Eye (tissue), 1 donor: ENCODE data around the gene NKX1-1.
"Not testable (repeated sequence)": the region's sequence is repeated elsewhere in the genome, so short reads cannot be mapped to it uniquely, and the experiment has no call there.

Experiments used
- DNase-seq: peaks from one replicate; pipeline ENCODE4 v3.0.0-alpha.2; 2015

NKX1-1 gene

DNA sequence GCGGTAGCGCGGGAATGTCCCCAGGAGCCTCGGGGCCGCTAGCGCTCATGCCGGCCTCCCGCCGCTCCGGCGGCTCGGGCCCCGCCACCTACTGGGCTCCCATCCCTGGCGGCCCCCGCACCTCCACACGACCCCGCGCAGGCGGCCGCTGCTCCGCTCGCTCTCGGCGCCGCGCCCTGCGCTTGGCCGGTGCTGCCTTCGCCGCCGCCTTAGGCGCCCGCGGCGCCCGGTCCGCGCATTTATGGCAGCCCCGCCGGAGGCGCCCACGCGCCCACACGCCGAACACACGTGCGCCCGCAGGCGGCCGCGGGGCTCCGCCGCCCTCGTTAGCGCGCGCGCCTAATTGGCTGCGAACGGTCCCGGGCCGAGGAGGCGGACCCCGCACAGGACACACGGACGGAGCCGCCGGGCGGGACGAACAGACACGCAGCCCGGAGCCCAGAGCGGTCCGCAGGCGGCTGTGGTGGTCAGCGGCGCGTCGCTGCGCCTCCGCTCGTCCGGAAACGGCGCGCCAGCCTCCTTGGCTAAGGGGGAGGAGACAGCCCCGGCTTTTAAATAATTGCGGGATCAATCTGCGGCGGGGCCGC is at the start of gene NKX1-1:
Gene NKX1-1, minus strand, starts transcription at position 49 of the 587 bp plus-strand sequence. Its CDS starts 0 bp downstream, at position 49.
- DNase-seq = no peak

DNA sequence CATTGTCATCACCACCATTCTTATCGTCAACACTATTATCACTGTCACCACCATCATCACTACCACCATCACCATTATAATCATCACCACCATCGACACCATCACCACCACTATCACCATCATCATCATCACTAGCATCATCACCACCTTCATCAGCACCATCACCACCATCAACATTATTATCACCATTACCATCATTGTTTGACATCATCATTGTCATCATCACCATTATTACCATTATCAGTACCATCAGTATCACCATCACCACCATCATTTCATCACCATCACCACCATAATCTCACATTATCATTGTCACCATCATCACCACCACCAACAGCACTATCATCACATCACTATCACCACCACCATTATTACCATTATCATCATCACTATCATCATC is 47.5 kb upstream of the NKX1-1 start:
- DNase-seq = no peak

DNA sequence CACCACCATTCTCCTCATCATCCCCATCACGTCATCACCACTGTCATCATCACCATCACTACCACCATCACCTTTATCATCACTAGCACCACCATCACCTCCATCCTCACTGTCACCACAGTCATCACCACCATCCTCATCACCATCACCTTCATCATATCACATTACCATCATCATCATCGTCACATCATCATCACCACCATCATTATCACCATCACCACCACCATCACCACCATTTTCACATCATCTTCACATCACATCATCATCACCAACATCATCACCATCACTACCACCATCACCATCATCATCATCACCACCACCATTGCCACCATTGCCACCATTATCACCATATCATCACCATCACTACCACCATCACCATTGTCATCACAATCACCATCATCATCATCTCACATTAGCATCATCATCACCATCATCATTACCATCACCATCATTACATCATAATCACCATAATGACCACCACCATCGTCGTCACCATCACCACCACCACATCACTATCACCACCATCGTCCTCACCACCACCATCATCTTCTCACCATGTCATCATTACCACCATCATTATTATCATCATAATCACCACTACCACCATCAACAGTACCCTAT is 46.3 kb upstream of the NKX1-1 start:
- DNase-seq = no peak

DNA sequence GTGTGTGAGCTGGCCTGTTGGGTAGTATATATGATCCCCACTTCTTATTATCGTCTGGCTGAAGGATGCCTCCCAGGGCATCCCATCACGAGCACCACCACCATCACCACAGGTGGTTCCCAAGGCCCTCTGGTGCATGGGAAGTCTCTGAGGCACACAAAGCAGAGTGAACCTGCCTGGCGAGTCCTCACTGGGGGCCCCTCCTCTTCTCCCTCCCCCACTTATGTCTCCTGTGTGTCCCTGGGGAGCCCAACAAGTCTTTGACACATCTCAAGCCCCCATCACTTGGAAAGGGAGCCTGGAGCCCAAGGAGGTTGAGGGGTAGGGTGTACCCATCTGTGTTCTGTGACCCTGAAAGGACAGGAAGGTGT is 45.5 kb upstream of the NKX1-1 start:
- no peak for DNase-seq

DNA sequence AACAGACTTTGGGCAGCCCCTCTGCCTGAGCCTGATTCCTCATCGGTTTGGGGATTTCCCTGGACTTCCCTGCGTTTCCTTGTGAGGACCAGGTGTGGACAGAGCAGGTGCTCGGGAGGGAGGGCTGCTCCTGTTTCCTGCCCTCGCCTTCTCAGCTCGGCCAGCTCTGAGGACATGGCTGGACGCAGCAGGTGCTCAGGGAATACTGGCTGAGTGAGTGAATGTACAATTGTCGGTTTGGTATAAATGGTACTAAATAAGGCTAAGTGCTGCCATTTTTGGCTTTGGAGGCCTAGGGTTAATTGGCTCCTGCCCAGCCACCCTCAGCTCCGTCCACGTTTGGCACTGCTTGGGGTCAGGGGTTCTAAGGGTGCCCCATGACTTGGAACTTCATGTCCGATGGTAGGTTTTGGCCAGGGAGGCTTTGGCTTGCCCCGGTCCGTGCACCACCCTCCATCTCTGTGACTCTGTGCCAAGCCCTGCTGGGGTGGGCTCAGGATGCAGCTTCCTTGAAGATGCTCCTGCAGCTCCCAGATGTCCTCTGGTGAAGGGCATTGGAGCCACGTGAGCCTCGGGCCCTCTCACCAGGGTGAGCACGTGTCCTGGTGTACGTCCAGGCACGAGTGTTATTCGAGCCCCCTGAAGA is 45.0 kb upstream of the NKX1-1 start:
- DNase-seq = no peak

DNA sequence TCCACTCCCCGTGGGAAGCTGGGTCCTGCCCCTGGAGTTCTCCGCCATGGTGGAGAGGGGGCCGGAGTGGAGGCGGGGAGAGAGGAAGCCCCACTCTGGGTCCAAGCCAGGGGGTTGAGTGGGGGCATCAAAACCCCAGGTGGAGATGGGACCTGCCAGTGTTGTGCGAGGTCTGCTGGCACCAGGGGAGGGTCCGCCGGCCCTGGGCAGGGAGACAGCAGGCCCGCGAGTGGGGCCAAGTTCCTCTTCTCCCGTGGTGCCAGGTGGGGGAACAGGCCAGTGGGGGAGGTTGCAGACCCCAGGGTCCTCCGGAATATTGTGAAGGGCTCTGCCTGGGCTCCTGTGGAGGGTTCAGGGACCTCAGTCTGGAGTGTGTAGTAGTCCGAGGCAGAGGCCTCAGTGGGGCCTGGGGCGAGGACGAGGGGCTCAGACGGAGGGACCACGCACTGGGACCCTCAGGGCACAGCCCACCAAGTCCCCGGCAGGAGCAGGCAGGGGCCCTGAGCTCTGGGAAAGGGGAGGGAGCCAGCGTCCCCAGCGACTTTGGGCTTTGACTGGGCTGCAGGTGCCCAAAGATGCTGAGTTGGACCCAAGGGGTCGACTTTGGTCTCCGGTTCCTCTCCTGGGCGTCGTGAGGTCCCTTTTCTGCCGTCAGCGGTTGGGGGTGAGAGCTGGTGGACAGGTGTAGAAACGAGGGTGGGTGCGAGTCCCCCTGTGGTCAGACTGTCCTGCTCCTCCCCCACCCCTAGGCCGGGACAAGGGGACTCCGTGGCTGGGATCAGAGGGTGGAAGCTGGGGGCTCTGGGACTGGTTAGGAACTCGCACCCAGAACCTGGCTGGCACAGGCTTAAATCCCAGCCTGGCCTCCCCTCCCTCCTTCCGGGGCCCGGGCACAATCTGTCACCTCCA is 43.8 kb upstream of the NKX1-1 start:
- DNase-seq = no peak

DNA sequence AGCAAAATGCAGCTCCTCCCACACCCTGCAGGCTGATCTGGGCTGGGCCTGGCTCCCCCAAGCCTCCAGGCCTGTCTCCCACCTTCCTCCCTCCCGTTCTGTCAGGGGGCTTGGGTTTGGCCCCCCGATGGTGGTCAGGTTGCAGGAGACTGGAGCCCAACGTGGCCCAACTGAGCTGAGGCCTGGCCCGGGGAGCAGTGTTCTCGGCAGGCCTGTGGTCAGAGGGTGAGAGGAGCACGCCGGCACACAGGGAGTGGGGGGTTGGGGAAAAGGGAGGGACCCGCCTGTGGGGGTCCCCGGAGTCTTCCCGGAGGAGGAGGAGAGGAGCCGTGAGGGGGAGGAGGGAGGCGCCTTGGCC is 43.2 kb upstream of the NKX1-1 start:
- no peak for DNase-seq

DNA sequence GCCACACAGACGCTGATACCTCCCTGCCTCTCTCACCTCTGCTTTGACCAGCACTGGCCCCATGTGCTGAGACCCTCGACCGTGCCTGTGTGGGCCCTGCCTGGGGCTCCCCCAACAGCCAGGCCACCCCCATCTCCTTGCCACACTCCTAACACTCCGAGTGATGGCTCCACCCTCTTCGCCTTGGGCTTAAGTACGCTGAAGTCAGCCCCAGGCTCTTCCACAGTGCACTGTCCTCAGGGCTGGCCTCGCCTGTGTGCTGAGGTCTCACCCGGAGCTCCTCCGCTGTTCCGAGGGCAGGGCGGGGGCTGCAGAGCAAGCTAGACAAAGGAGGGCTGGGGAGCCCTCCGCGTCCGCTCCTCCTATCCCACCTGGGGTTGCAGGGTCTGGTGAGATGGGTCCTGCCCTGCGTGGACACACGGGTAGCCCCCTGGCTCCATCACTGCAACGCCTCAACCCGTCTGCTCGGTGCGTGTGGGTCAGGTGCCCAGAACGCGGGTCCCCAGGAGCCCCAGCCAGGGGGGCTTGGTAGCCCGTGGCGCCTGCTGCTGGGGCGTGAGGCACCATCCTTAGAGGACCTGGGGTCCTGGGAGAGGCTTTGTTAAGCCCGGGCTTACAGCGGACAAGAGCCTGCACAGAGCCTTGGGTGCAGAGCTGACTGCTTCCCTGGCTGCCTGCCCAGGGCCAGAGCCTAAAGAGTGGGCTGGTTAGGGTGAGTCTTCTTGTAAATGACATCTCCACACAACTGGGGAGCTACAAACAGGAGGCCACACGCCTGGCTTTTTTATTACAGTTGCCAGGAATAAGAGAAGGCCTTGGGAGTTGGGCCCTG is 42.6 kb upstream of the NKX1-1 start:
- DNase-seq = no peak

DNA sequence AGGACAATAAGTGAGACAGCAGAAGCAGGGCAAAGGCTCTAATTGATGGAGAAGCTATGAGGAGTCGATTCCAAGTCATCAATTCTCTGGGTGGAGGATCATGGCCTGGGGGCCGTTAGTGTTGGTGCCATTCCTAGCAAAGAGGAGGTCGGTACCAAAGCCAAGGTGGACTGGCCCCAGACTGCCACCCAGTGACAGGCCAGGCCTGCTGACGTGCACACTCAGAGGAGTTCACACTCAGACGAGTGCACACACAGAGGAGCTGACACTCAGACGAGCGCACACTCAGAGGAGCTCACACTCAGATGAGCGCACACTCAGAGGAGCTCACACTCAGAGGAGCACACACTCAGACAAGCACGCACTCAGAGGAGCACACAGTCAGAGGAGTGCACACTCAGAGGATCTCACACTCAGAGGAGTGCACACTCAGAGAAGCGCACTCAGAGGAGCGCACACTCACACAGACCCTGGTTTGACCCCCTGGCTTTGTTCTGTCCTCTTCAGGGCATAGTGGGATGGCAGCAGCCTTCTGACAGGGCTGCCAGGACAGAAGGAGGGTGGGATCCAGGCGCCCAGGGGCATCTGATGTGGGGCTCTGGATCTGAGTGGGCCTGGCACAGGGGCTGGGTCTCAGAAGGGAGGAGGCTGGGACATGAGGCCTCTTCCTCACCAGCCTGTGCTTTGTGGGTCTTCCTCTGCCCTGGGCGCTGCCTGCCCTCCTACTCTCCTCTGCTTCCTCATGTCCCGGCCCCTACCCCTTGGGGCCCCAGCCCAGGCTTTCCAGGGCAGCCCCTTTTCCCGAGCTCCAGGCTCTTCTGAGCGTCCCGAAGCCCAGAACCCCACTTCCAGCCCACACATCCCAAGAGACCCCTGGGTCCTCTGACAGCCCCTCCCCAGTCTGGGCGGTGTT is 41.7 kb upstream of the NKX1-1 start:
- DNase-seq = peak; percentile 41

DNA sequence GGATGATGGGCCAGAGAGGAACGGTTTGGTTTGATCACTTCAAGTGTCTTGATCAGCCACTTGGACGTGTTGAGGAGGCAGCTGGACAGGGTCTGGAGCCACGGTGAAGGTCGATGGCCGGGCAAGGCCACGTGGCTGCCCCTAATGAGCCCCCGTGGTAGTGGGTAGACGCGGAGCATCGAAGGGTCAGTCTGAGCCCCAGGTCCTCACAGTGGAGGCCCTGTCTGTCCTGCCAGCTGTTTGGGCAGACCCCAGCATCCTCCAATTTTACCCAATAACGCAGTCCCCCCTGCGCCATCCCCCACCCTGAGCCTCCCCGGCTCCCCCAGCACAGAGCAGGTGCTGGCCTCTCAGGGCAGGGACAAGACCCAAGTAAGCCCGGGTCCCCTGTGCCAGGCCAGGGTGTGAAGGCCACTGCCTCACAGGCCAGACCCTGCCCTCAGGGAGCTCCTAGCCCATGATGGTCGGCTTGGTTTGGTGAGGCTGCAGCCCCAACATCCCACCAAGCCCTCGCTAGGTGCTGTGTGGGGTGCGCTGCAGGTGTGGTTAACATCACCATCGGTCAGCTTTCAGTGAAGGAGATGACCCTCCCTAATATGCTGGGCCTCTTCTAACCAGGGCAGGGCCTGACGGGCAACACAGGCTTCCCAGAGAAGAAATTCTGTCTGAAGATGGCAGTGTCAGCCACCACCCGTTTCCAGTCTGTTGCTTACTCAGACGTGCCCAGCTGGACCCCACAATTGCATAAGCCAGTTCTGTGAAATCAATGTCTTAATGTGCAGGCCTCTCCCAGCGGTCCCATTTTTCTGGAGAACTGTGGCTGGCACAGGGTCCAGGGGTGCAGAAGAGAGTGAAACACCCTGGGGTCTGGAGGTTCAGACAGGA is 40.5 kb upstream of the NKX1-1 start:
- no peak for DNase-seq

DNA sequence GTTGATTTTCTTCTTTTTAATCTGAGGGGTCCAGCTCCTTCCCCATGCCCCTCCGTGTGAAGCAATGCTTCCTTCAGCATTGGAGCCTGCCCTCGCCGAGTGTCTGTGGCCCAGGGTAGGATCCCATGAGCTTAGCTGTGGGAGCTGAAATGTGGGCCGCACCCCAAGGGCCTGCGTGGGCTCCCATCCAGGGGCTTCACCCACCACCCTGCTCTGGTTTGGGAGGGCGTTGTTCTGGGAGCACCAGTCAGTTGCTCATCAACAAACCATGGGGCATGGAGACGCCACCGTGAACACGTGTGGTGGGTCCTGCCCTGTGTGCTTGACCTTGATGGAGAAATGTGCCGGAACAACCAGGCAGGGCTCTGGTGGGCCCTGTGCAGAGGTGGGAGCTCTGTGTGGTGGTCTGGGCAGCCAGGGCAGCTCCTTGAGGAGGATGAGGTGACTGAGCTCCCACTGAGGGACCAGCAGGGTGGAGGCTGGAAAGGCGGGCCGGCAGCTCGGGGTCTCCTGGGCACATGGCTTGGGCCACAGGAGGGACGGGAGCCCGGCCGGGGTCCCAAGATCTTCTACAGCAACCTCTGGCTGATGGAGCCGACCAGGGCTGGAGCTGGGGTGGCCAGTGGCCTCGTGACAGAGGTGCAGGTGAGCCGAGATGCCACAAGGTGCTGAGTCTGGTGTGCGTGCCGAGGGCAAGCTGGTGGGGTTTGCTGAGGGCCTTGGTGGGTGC is 39.6 kb upstream of the NKX1-1 start:
- no peak for DNase-seq

DNA sequence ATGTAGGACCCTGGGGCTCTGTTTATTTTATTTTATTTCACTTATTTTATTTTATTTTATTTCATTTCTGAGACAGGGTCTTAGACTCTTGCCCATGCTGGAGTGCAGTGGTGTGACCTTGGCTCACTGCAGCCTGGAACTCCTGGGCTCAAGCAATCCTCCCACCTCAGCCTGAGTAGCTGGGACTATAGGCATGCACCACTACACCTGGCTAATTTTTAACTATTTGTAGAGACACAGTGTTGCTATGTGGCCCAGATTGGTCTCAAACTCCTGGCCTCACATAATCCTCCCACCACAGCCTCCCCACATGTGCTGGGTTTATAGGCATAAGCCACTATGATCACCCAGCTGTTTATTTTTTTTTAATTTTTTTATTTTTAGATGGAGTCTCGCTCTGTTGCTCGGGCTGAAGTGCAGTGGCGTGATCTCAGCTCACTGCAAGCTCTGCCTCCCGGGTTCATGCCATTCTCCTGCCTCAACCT is 37.5 kb upstream of the NKX1-1 start:
- DNase-seq = not testable (repeated sequence)

DNA sequence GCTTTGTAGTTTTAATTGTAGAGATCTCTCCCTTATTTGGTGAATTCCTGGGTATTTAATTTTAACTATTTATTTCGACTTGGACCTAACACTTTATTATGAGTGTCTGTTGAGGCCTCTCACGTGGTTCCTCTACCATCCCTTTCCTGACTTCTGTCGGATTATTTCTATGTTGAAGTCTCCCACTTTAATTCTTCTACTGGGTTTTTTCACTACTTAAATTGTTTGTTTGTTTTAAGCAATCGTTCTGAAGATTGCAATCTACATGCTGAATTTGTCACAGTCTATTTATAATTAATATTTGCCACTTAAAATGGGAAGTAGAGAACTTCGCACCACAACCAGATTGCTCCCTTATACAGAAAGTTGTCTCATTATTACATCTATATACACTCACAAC is 20.8 kb upstream of the NKX1-1 start:
- DNase-seq = no peak

DNA sequence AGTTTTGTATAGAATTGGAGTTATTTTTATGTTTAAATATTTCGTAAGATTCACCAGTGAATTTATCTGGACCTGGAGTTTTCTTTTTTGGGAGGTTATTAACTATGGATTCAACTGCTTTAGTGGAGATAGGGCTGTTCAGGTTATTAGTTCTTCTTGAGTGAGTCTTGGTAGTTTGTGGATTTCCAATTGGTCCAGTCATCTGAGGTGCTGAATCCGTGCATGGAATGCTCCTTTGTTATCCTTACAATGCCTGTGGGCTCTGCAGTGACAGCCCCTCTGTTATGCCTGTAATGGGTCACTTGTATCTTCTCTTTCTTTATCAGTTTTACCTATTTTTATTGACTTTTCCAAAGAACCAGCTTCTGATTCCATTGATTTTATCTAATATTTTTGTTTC is 15.4 kb upstream of the NKX1-1 start:
- no peak for DNase-seq

DNA sequence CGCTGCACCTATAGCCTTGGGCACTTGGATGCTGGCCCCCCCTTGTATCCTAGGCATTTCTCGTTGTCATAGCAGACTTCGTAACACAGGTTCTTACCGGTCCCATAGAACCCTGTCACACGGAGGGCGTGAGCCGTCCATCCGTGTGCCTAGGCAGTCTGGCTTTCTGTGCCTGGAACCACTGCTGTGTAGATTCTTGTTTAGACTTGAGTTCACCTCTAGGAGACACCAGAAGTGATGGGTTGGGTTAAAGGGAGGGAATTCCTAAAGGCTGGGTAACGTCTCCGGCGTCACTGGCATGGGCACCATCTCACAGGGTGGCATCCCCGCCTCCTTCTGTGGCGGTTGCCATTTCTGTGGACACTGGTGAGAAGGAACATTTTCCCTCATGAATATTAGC is 13.5 kb upstream of the NKX1-1 start:
- no peak for DNase-seq

DNA sequence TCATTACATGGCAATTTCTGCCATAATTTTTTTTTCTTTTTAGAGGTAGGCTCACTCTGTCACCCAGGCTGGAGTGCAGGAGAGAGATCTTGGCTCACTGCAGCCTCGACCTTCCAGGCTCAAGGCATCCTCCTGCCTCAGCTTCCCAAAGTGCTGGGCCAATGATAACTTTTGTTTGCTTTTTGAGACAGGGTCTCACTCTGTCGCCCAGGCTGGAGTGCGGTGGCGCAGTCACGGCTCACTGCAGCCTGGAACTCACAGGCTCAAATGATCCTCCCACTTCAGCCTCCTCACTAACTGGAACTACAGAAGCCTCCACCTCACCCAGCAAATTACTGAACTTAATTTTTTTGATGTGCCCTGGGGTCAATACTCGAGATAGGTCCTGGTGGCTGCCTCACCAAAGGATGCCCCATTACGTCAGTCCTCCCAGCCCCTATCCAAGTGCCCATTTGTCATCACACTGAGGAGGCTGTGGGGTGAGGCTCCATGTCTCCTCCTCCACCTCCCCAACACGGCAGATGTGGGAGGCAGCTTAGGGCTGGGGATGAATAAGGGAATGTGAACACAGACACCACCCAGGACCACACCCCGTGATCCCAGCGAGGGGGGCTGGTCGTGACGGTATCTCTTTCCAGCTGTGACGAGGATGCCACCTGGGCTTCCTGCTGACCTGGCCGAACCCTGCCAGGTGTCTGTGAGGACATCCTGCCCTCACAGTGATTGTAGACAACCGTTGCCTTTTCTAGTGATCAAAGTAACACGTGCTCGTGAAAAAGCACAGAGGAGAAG is 12.4 kb upstream of the NKX1-1 start:
- DNase-seq = no peak

DNA sequence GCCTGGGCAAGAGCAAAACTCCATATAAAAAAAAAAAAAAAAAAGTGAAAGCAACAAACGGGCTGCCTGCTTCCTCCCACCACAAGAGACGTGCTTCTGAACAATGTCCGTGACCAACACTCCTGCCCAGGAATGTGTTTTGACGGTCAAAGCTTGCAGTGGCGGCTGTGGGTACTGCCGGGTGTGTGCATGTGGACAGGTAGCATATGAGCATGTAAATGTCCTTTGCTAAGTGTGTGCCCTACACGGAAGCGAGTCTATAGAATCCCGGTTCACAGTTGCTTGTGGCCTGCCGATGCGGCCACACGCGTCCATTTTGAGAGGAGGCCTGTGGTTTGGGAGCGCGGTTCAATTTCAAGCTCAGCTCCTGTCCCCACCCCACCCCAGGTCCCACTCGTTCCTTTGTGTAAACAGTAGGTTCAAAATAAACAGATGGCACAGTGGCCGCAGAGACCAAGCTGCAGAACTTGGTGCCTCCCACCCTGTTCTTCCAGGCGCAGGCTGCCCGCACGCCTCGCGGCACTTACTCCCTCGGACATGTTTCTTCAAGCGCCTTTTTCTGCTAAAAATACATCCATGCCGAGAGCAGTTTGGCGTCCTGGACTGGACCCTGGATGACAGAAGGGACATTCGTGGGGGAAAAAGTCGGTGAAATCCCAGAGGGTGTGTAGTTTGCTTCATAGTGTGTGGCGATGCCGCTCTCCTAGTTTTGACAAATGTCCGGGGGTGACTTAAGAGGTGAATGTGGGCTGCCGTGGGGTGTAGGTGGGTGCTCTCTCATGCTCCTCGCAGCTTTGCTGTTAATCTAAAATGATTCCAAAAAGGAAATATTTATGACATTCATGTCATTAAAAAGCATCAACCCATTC is 11.5 kb upstream of the NKX1-1 start:
- DNase-seq = no peak

DNA sequence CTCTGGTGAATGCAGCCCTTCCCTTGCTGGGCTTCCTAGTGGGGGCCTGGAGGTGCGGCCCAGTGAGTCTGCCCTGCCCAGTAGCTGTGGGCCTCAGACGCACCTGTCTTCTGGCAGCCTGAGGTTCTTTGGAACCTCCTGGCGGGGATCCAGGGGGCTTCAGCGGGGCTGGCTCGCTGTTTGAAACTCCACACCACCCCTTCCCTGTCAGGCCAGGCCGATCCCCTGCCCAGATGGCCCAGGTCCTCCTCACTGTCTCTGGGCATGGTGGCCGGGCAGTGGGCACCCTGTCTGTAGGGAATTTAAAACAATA is 10.7 kb upstream of the NKX1-1 start:
- no peak for DNase-seq
